ENCODE results near the gene VEPH1.

The VEPH1 gene

GRCh38 chr3:157414861-157415260 is 88.4 kb downstream of the VEPH1 start:
- TF ChIP-seq, protein P1, sequence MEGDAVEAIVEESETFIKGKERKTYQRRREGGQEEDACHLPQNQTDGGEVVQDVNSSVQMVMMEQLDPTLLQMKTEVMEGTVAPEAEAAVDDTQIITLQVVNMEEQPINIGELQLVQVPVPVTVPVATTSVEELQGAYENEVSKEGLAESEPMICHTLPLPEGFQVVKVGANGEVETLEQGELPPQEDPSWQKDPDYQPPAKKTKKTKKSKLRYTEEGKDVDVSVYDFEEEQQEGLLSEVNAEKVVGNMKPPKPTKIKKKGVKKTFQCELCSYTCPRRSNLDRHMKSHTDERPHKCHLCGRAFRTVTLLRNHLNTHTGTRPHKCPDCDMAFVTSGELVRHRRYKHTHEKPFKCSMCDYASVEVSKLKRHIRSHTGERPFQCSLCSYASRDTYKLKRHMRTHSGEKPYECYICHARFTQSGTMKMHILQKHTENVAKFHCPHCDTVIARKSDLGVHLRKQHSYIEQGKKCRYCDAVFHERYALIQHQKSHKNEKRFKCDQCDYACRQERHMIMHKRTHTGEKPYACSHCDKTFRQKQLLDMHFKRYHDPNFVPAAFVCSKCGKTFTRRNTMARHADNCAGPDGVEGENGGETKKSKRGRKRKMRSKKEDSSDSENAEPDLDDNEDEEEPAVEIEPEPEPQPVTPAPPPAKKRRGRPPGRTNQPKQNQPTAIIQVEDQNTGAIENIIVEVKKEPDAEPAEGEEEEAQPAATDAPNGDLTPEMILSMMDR (IDR thresholded peaks at IDR 0.05; ENCODE audit: low read depth, low read length), result no peak
- no peak overlapping the region for H3K4me3 ChIP-seq (replicated peaks in 1 of 2; ENCODE audit: low read depth in 2 of 2, low read length in 2 of 2)

DNA sequence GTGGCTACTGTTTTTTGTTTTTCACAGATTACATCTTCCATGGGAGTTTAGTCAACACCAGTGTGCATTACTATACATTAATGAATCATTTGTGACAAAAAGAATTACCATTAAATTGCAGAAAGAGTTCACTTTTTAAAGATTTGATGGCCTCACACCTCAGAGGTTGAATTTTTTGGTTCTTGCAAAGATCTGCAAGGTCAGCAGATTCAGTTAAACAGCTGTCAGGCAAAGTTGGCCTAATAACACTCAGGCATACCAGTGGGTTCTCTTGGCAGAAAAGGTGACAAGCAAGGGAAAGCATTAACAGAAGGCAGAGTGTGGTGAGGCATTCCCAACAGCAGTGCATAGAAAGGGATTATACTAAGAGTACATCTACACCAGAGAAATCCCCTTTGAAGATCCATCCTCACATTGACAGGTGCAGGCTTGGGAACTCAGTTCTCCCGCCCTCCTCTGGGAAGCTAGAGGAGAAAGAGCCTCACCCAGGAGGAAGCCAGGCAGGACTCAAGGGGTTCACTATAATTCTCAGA is 90.8 kb downstream of the VEPH1 start:
- no peak overlapping the region for H3K4me3 ChIP-seq (replicated peaks in 1 of 2; ENCODE audit: low read depth in 2 of 2, low read length in 2 of 2)
- TF ChIP-seq, protein P1 (IDR thresholded peaks at IDR 0.05; ENCODE audit: low read depth, low read length), result no peak
- DNase-seq (ENCODE audit: low read depth in 2 of 2), result no peak

More at GRCh38 chr3:157414861-157415260, 88.4 kb downstream of the VEPH1 start:
- DNase-seq (ENCODE audit: low read depth in 2 of 2), result no peak

DNA sequence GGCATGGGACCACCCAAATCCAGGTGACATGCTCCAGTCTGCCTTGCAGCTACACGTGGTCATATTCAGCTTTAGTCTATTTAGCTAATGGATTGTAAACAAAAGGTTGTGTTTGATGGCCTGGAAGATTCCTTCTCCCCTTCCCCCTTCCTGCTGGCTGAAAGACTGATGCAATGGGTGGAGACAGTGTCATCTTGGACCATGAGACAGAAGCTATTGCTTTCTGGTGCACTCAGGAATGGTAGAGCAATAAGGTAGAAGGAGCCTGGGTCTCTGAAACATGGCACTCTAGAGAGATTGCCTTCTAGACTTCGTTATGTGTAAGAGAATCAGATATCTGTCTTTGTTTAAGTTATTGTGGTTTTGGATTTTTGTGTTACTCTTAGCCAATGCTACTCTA is 92.3 kb downstream of the VEPH1 start:
- H3K4me3 ChIP-seq (replicated peaks in 1 of 2; ENCODE audit: low read depth in 2 of 2, low read length in 2 of 2), result no peak overlapping the region
- TF ChIP-seq, protein P1 (IDR thresholded peaks at IDR 0.05; ENCODE audit: low read depth, low read length), result no peak
- DNase-seq (ENCODE audit: low read depth in 2 of 2), result no peak

DNA sequence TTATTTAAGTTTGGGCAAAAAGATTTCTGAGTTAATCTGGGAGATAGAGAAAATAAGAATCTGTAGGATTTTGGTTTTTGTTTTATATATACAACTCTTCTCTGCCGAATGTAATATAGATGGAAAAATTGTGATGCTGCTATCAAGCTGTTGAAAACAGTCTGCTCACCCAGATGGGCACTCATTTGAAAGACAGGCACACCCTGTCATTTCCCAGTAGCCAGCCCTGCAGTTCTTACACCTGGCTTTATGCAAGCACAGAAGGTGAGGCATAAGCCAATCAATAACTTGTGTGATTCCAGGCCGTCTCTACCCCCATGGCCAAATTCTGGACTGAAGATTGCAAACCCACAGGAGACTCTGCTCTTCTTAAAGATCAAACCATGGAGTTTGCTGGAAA is 93.7 kb downstream of the VEPH1 start:
- no peak for DNase-seq (ENCODE audit: low read depth in 2 of 2)
- TF ChIP-seq, protein P1 (IDR thresholded peaks at IDR 0.05; ENCODE audit: low read depth, low read length), result no peak
- H3K4me3 ChIP-seq (replicated peaks in 1 of 2; ENCODE audit: low read depth in 2 of 2, low read length in 2 of 2), result no peak overlapping the region

- no peak for DNase-seq (ENCODE audit: low read depth in 2 of 2)
Measured at GRCh38 chr3:157408499-157409149, 94.6 kb downstream of the VEPH1 start.

GRCh38 chr3:157407769-157408168 is 95.4 kb downstream of the VEPH1 start:
- DNase-seq (ENCODE audit: low read depth in 2 of 2), result peak in 1 of 2 donors; percentile 37
- TF ChIP-seq, protein P1 (IDR thresholded peaks at IDR 0.05; ENCODE audit: low read depth, low read length), result no peak

More at GRCh38 chr3:157408499-157409149, 94.6 kb downstream of the VEPH1 start:
- H3K4me3 ChIP-seq (replicated peaks in 1 of 2; ENCODE audit: low read depth in 2 of 2, low read length in 2 of 2), result no peak overlapping the region
- TF ChIP-seq, protein P1 (IDR thresholded peaks at IDR 0.05; ENCODE audit: low read depth, low read length), result no peak

More at GRCh38 chr3:157407769-157408168, 95.4 kb downstream of the VEPH1 start:
- H3K4me3 ChIP-seq (replicated peaks in 1 of 2; ENCODE audit: low read depth in 2 of 2, low read length in 2 of 2), result no peak overlapping the region
